ENCODE results near the gene SETBP1. TPM values are rescaled to one million over a fixed set of nuclear protein-coding genes. Genes with fewer than 3 reads are reported as not detected.

The SETBP1 gene
- total and polyA plus RNA-seq, 2 of the 8 experiments (the other 6 are each of a cell fraction or from before 2014, with no cell fraction given), result 2.0 to 6.5 TPM

DNA sequence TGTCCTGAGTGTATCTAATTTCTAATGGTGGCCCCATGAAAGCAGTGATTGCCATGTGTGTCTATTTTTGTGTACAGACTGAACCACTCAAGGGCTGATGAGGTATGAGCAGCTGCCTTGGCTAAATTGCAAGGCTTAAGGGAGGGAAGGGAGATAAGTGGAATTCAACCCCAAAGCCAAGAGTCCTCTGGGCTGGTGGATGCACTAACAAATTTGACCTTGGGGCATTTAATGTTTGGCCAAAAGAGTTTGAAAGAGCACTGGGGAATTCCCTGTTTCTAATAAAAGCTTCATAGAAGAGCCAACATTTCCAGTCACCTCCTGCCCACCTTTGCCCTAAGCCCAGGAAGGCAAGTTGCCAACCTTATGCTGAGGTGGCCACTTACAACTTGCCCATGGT lies 172.1 kb downstream of the SETBP1 start:
- no peaks in the 10 kb centered on the region for H3K79me1 ChIP-seq (ENCODE audit: low read depth, low read length)
- FAIRE-seq, result no peak
- CTCF ChIA-PET (ENCODE audit: partially characterized antibody), result interaction anchor here (0.9 kb wide), 1 partner anchor 31 kb away, joined by 3 read pairs; no protein-coding TSS in a partner anchor

More for the DNA sequence above, 172.1 kb downstream of the SETBP1 start:
- no peak overlapping the region for H2BK15ac ChIP-seq (ENCODE audit: low read length)
- no peaks in the 10 kb centered on the region for H3K79me2 ChIP-seq (ENCODE audit: control insufficient read depth in 1 of 2, insufficient read depth in 2 of 2, low read length in 2 of 2)
- no peak overlapping the region for H3K14ac ChIP-seq (ENCODE audit: insufficient read length)
- H3K23ac ChIP-seq (ENCODE audit: insufficient read length), result no peak overlapping the region
- H2AK5ac ChIP-seq (ENCODE audit: low read depth, low read length), result no peak overlapping the region
- no peaks in the 10 kb centered on the region for H4K20me1 ChIP-seq (replicated peaks in 1 of 2; ENCODE audit: control insufficient read depth in 1 of 2, insufficient read depth in 2 of 2, low read length in 2 of 2)
- H2BK120ac ChIP-seq (replicated peaks; ENCODE audit: low read depth, low read length), result no peak overlapping the region
- no peaks in the 10 kb centered on the region for H3K23me2 ChIP-seq (ENCODE audit: low read depth, low read length)
- no peaks in the 10 kb centered on the region for H3K36me3 ChIP-seq (ENCODE audit: control insufficient read depth in 2 of 4, insufficient read depth in 4 of 4, low read length in 3 of 4)
- no peak overlapping the region for H3K4me3 ChIP-seq (ENCODE audit: extremely low read depth in 1 of 4, insufficient read depth in 2 of 4, low read depth in 3 of 4, low read length in 4 of 4)
- H3K56ac ChIP-seq (replicated peaks; ENCODE audit: insufficient read length, low read depth, low read length), result no peak overlapping the region
- no peak for DNase-seq (ENCODE audit: low read depth in 1 of 2, low spot score in 2 of 2)
- H3K27me3 ChIP-seq (replicated peaks in 1 of 4; ENCODE audit: control insufficient read depth in 3 of 4, extremely low read depth in 1 of 4, insufficient read depth in 3 of 4, low read length in 3 of 4), result no peaks in the 10 kb centered on the region
- no peak overlapping the region for H2BK12ac ChIP-seq (ENCODE audit: low read depth, low read length)
- H3K9me3 ChIP-seq (ENCODE audit: insufficient read depth in 2 of 2, low read depth in 1 of 2, low read length in 1 of 2), result no peaks in the 10 kb centered on the region
- no peak overlapping the region for H2BK5ac ChIP-seq (ENCODE audit: low read depth, low read length)
- no peak overlapping the region for H2BK20ac ChIP-seq (ENCODE audit: low read length)
- H4K91ac ChIP-seq (replicated peaks; ENCODE audit: insufficient read length, low read length), result no peak overlapping the region
- POLR2A ChIA-PET (ENCODE audit: partially characterized antibody), result interaction anchor here (1.2 kb wide), 1 partner anchor 8 kb away, joined by 3 read pairs; no protein-coding TSS in a partner anchor
- peaks cover 0 to 5% (median under 1%) of the 10 kb centered on the region in 4 experiments; a peak in 3 of 7 replicates for H3K4me1 ChIP-seq (replicated peaks in 1 of 4; ENCODE audit: control insufficient read depth in 3 of 4, insufficient read depth in 4 of 4, low read length in 3 of 4)
- TF ChIP-seq JUND (IDR thresholded peaks at IDR 0.05; ENCODE audit: low read length) (no peak), TCF12 (IDR thresholded peaks at IDR 0.05; ENCODE audit: low read depth, low read length) (no peak), BCL11A (IDR thresholded peaks at IDR 0.05; ENCODE audit: low read depth in 2 of 2, low read length in 2 of 2) (no peak), SIN3A (conservative IDR thresholded peaks at IDR 0.05 in 1 of 2, IDR thresholded peaks at IDR 0.05 in 1 of 2; ENCODE audit: low read depth in 1 of 2, low read length in 2 of 2) (no peak), SP2 (IDR thresholded peaks at IDR 0.05; ENCODE audit: low read length) (no peak), CHD1 (IDR thresholded peaks at IDR 0.05; ENCODE audit: low read depth, low read length) (no peak), YY1 (IDR thresholded peaks at IDR 0.05; ENCODE audit: low read depth, low read length) (no peak), RXRA (IDR thresholded peaks at IDR 0.05; ENCODE audit: insufficient read depth, low read depth, low read length) (no peak)
- H3K4ac ChIP-seq (replicated peaks; ENCODE audit: insufficient read length, low read depth, low read length), result no peak overlapping the region
- H4K5ac ChIP-seq (ENCODE audit: insufficient read length, low read depth, low read length), result no peak overlapping the region
- H3K27ac ChIP-seq (ENCODE audit: low read depth, low read length), result no peak overlapping the region
- no peak overlapping the region for H4K8ac ChIP-seq (ENCODE audit: extremely low read depth, insufficient read depth, low read length)
- H3K9ac ChIP-seq (replicated peaks in 1 of 4; ENCODE audit: extremely low read depth in 1 of 4, low read depth in 3 of 4, low read length in 3 of 4), result no peak overlapping the region
- H2AFZ ChIP-seq (ENCODE audit: low read length), result no peak overlapping the region
- no peak overlapping the region for H3K4me2 ChIP-seq (ENCODE audit: insufficient read depth in 1 of 2, low read depth in 2 of 2, low read length in 2 of 2)
- H3K18ac ChIP-seq (ENCODE audit: extremely low read depth, low read length), result no peak overlapping the region

Data from H1 (cell line).